ENCODE results near the gene GIT2.

The GIT2 gene

GRCh38 chr12:110028323-110028722 is 32.2 kb upstream of the GIT2 start:
- peaks cover 2% of the 10 kb centered on the region; the same call in 1 of the 2 replicates for H3K4me1 ChIP-seq (ENCODE audit: control insufficient read depth, insufficient read depth, low read length)
- no peak overlapping the region for H3K27ac ChIP-seq (ENCODE audit: extremely low read depth, low read depth, low read length)
- H3K9me3 ChIP-seq (ENCODE audit: control insufficient read depth, insufficient read depth, low read depth, low read length), result no peaks in the 10 kb centered on the region
- no peak overlapping the region for H3K4me3 ChIP-seq (ENCODE audit: low read depth, low read length)
- H3K36me3 ChIP-seq (ENCODE audit: control insufficient read depth in 2 of 2, insufficient read depth in 1 of 2, low read length in 2 of 2), result peaks cover 27 to 61% of the 10 kb centered on the region in 2 experiments
- ChIA-PET POLR2A (no interaction called here), CTCF (interaction anchor here (1.0 kb wide), 1 partner anchor 14 kb away, joined by 3 read pairs; no protein-coding TSS in a partner anchor)
- no peak for TF ChIP-seq EGR2 (tag by site-specific recombination; IDR thresholded peaks at IDR 0.05; ENCODE audit: low read depth)
- TF ChIP-seq ZNF184 (tag by site-specific recombination; IDR thresholded peaks at IDR 0.05), result no peak

DNA sequence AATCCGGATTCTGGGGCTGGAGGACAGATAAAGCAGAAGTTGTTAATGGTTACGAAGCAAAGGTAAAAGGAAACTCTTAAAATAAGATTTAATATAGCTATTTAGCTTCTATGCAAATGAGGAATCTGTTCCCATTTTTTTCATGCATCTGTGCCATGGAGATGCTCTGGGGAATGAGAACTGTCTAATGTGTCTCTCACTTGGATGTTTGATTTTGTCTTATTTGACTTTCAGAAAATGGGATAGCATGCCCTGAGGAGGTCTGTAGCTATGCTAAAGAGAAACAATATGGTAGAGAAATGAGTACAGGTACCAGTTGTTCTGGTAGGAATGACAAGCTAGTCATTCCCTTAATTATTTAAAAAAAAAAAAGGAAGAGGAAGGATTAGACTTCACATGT is 27.9 kb upstream of the GIT2 start:
- POLR2A ChIA-PET, result interaction anchor here (1.6 kb wide), 1 partner anchor 25 kb away, joined by 8 read pairs; the partner anchor contains the start of gene ANKRD13A
- Histone ChIP-seq H3K4me1 (ENCODE audit: control insufficient read depth, insufficient read depth, low read length) (peaks cover 2% of the 10 kb centered on the region; the same call in 1 of the 2 replicates), H3K36me3 (ENCODE audit: control insufficient read depth in 2 of 2, insufficient read depth in 1 of 2, low read length in 2 of 2) (peaks cover 14 to 77% of the 10 kb centered on the region in 2 experiments), H3K9me3 (ENCODE audit: control insufficient read depth, insufficient read depth, low read depth, low read length) (no peaks in the 10 kb centered on the region), H3K4me3 (ENCODE audit: low read depth, low read length) (no peak overlapping the region), H3K27ac (ENCODE audit: extremely low read depth, low read depth, low read length) (no peak overlapping the region)
- TF ChIP-seq KLF7 (tag by site-specific recombination; IDR thresholded peaks at IDR 0.05; ENCODE audit: borderline replicate concordance) (no peak), ZNF555 (tag by site-specific recombination; conservative IDR thresholded peaks at IDR 0.05) (no peak), ZNF830 (tag by site-specific recombination; IDR thresholded peaks at IDR 0.05; ENCODE audit: low read depth) (no peak), ZBTB7A (tag by site-specific recombination; IDR thresholded peaks at IDR 0.05; ENCODE audit: low read depth) (no peak), IKZF3 (tag by site-specific recombination; IDR thresholded peaks at IDR 0.05) (no peak), HIC1 (tag by site-specific recombination; IDR thresholded peaks at IDR 0.05) (no peak), YY2 (tag by site-specific recombination; IDR thresholded peaks at IDR 0.05) (no peak), ZNF585B (tag by site-specific recombination; IDR thresholded peaks at IDR 0.05) (no peak), REST (tag by site-specific recombination; IDR thresholded peaks at IDR 0.05) (no peak), ZNF571 (tag by site-specific recombination; IDR thresholded peaks at IDR 0.05) (no peak), ZNF148 (tag by site-specific recombination; IDR thresholded peaks at IDR 0.05; ENCODE audit: borderline replicate concordance) (no peak), ZBTB17 (tag by site-specific recombination; IDR thresholded peaks at IDR 0.05) (no peak), BCL6B (tag by site-specific recombination; IDR thresholded peaks at IDR 0.05) (no peak)
- CTCF ChIA-PET, result interaction anchor here (0.6 to 1.7 kb wide), 7 partner anchors 8 to 173 kb away, joined by 3 to 7 read pairs (median 3); no protein-coding TSS in a partner anchor
